Chondrocyte (in vitro differentiated cells): Measurements from ENCODE around the gene LMO7. TPM values are rescaled to one million over a fixed set of nuclear protein-coding genes. Genes with fewer than 3 reads are reported as not detected.

Experiments
- DNase-seq: peaks from one replicate; pipeline ENCODE4 v3.0.0; 2021; ENCODE audit warnings: mixed read lengths, low spot score
- H3K27ac Mint-ChIP-seq: one replicate; pipeline ENCODE4 v1.8.0; 2021; ENCODE audit warnings: mild to moderate bottlenecking, moderate library complexity, mixed read lengths; ENCODE audit not compliant: unreplicated experiment
- H3K27me3 Mint-ChIP-seq: 2 replicates; pipeline ENCODE4 v1.8.0; 2021; ENCODE audit warnings: low read depth, mixed read lengths
- H3K36me3 Mint-ChIP-seq: 2 replicates; pipeline ENCODE4 v1.8.0; 2021; ENCODE audit warnings: low read depth, mixed read lengths
- H3K4me1 Mint-ChIP-seq: 2 replicates; pipeline ENCODE4 v1.8.0; 2021; ENCODE audit warnings: low read depth, mild to moderate bottlenecking, mixed read lengths
- H3K4me3 Mint-ChIP-seq: one replicate; pipeline ENCODE4 v1.8.0; 2021; ENCODE audit warnings: mild to moderate bottlenecking, moderate library complexity, mixed read lengths; ENCODE audit not compliant: unreplicated experiment
- H3K9me3 Mint-ChIP-seq: 2 replicates; pipeline ENCODE4 v1.8.0; 2021; ENCODE audit warnings: low read depth, mixed read lengths
- total RNA-seq: library from RNA; stranded (reverse); gene quantifications from 3 replicates; pipeline ENCODE4 v1.2.1, GENCODE V29; 2021
- TF ChIP-seq, protein P1 (sequence below): fragments of 200-600 bp; sonication (generic); IDR thresholded peaks from 2 replicates; pipeline ENCODE4 v1.5.0; 2021; ENCODE audit warnings: antibody characterized with exemption, mild to moderate bottlenecking, moderate library complexity

LMO7 gene
- total RNA-seq, 1 donor from 2014 or later: 199 TPM

GRCh38 chr13:75838366-75839005 is 202.4 kb downstream of the LMO7 start:
- Mint-ChIP-seq H3K4me1 (no peaks in the 10 kb centered on the region), H3K36me3 (peaks cover 43% of the 10 kb centered on the region), H3K9me3 (peaks cover 3% of the 10 kb centered on the region), H3K27me3 (no peaks in the 10 kb centered on the region), H3K27ac (no peak overlapping the region), H3K4me3 (no peak overlapping the region)
- TF ChIP-seq, protein P1, sequence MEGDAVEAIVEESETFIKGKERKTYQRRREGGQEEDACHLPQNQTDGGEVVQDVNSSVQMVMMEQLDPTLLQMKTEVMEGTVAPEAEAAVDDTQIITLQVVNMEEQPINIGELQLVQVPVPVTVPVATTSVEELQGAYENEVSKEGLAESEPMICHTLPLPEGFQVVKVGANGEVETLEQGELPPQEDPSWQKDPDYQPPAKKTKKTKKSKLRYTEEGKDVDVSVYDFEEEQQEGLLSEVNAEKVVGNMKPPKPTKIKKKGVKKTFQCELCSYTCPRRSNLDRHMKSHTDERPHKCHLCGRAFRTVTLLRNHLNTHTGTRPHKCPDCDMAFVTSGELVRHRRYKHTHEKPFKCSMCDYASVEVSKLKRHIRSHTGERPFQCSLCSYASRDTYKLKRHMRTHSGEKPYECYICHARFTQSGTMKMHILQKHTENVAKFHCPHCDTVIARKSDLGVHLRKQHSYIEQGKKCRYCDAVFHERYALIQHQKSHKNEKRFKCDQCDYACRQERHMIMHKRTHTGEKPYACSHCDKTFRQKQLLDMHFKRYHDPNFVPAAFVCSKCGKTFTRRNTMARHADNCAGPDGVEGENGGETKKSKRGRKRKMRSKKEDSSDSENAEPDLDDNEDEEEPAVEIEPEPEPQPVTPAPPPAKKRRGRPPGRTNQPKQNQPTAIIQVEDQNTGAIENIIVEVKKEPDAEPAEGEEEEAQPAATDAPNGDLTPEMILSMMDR: no peak
- DNase-seq: no peak

DNA sequence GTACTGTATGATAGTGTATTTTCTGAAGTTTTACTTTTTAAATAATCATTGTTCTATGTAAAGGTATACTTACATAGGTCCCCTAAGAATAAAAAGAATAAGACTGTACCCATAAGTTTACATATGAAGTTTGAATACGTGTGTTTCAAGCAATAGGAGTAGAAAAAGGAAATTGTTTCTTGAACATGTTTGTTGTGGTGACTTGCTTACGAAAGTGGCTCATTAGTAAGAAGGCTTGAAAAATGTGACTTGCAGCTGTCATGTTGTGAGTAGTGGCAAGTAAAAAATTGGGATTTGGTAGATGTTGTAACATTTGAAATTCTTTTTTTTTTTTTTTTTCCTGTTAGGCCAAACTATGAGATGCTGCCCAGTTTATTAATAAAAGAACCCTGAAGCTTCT is 203.3 kb downstream of the LMO7 start:
- no peak for DNase-seq
- peaks cover 43% of the 10 kb centered on the region for H3K36me3 Mint-ChIP-seq
- H3K4me3 Mint-ChIP-seq: no peak overlapping the region
- no peaks in the 10 kb centered on the region for H3K4me1 Mint-ChIP-seq
- no peaks in the 10 kb centered on the region for H3K27me3 Mint-ChIP-seq
- H3K9me3 Mint-ChIP-seq: peaks cover 3% of the 10 kb centered on the region
- TF ChIP-seq, protein P1: no peak
- no peak overlapping the region for H3K27ac Mint-ChIP-seq

DNA sequence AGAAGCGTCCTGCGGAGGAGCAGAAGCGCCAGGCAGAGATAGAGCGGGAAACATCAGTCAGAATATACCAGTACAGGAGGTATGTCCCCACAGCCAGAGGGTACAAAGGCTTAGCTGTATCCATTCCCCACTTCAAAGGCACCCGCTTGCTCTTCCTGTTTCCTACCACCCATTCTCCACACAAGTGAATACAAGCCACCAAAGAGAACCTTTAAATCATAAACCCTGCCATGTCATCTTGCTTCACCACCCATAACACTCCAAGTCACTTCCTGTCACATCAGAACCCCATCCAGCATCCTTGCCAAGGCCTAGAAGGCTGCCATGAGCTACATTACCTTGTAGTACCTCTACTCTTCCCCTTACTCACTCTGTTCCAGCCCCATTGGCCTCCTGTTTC is 205.8 kb downstream of the LMO7 start:
- H3K27ac Mint-ChIP-seq: peak overlapping the region; percentile 14
- H3K36me3 Mint-ChIP-seq: peaks cover 48% of the 10 kb centered on the region
- no peak overlapping the region for H3K4me3 Mint-ChIP-seq
- no peak for DNase-seq
- TF ChIP-seq, protein P1: no peak
- peaks cover 3% of the 10 kb centered on the region for H3K9me3 Mint-ChIP-seq
- H3K4me1 Mint-ChIP-seq: no peaks in the 10 kb centered on the region
- no peaks in the 10 kb centered on the region for H3K27me3 Mint-ChIP-seq

- no peaks in the 10 kb centered on the region for H3K4me1 Mint-ChIP-seq
- TF ChIP-seq, protein P1: no peak
- peaks cover 3% of the 10 kb centered on the region for H3K9me3 Mint-ChIP-seq
- H3K27ac Mint-ChIP-seq: no peak overlapping the region
- H3K4me3 Mint-ChIP-seq: no peak overlapping the region
- no peak for DNase-seq
- H3K27me3 Mint-ChIP-seq: no peaks in the 10 kb centered on the region
- peaks cover 41% of the 10 kb centered on the region for H3K36me3 Mint-ChIP-seq
These were observed 206.9 kb downstream of the LMO7 start for GRCh38 chr13:75843074-75843473.

- H3K36me3 Mint-ChIP-seq: peaks cover 43% of the 10 kb centered on the region
- no peak overlapping the region for H3K27ac Mint-ChIP-seq
- H3K27me3 Mint-ChIP-seq: no peaks in the 10 kb centered on the region
These were observed 207.9 kb downstream of the LMO7 start for GRCh38 chr13:75843991-75844390.

More at GRCh38 chr13:75843991-75844390, 207.9 kb downstream of the LMO7 start:
- Mint-ChIP-seq H3K4me3 (no peak overlapping the region), H3K4me1 (no peaks in the 10 kb centered on the region), H3K9me3 (peaks cover 3% of the 10 kb centered on the region)
- TF ChIP-seq, protein P1: no peak
- no peak for DNase-seq
